Mesenchymal stem cell (in vitro differentiated cells and primary cell): ENCODE results near the gene ZBTB5.

Source experiments
- DNase-seq: peaks from one replicate; pipeline ENCODE4 v3.0.0-alpha.2; 2013
- H2AFZ ChIP-seq: one replicate; pipeline ENCODE4 v1.6.1; 2013; ENCODE audit warnings: low read depth, mild to moderate bottlenecking, control low read depth, inconsistent platforms, low read length, moderate library complexity
- H2AK5ac ChIP-seq: 2 replicates; pipeline ENCODE4 v1.6.1; 2013; ENCODE audit warnings: low read length, moderate library complexity, mild to moderate bottlenecking, inconsistent platforms; ENCODE audit not compliant: severe bottlenecking
- H2BK120ac ChIP-seq: one replicate; pipeline ENCODE4 v1.6.1; 2013; ENCODE audit warnings: low read depth, mild to moderate bottlenecking, inconsistent platforms, low read length, moderate library complexity
- H2BK12ac ChIP-seq, 2 experiments: one replicate each; pipeline ENCODE4 v1.6.1; 2013; ENCODE audit warnings: inconsistent platforms in 2 of 2, low read length in 2 of 2, mild to moderate bottlenecking in 2 of 2, moderate library complexity in 2 of 2, control low read depth in 1 of 2
- H2BK15ac ChIP-seq: one replicate; pipeline ENCODE4 v1.6.1; 2013; ENCODE audit warnings: mild to moderate bottlenecking, low read depth, inconsistent platforms; ENCODE audit not compliant: poor library complexity, severe bottlenecking
- H2BK5ac ChIP-seq: 2 replicates; pipeline ENCODE4 v1.6.1; 2013; ENCODE audit warnings: low read depth, mild to moderate bottlenecking, low read length, control low read depth, inconsistent platforms; ENCODE audit not compliant: poor library complexity, severe bottlenecking
- H3K14ac ChIP-seq, 2 experiments: one replicate each; pipeline ENCODE4 v1.6.1; 2013; ENCODE audit warnings: inconsistent platforms in 2 of 2, low read length in 2 of 2, control low read depth in 1 of 2, mild to moderate bottlenecking in 1 of 2, moderate library complexity in 1 of 2
- H3K18ac ChIP-seq, 2 experiments: one replicate each; pipeline ENCODE4 v1.6.1; 2013; ENCODE audit warnings: inconsistent platforms in 2 of 2, low read length in 2 of 2, control low read depth in 1 of 2, low read depth in 1 of 2, mild to moderate bottlenecking in 1 of 2
- H3K23ac ChIP-seq, 2 experiments: one replicate each; pipeline ENCODE4 v1.6.1; 2013; ENCODE audit warnings: inconsistent platforms in 2 of 2, low read length in 2 of 2, mild to moderate bottlenecking in 2 of 2, moderate library complexity in 2 of 2, control low read depth in 1 of 2
- H3K27ac ChIP-seq: 2 replicates; pipeline ENCODE4 v1.5.1; 2013; ENCODE audit warnings: mild to moderate bottlenecking, moderate library complexity, low read length, control low read depth, inconsistent platforms; ENCODE audit not compliant: poor library complexity, severe bottlenecking
- H3K27me3 ChIP-seq, 2 experiments: 2 replicates each; pipeline versions ENCODE4 v1.6.1 to v1.7.0; 2013; ENCODE audit warnings: low read length in 2 of 2, mild to moderate bottlenecking in 2 of 2, moderate library complexity in 2 of 2, control low read depth in 1 of 2, inconsistent platforms in 1 of 2; ENCODE audit not compliant: control insufficient read depth in 1 of 2, insufficient read depth in 1 of 2
- H3K36me3 ChIP-seq, 2 experiments: 2 replicates each; pipeline versions ENCODE4 v1.6.1 to v1.7.0; 2013; ENCODE audit warnings: low read length in 2 of 2, control low read depth in 1 of 2, inconsistent platforms in 1 of 2, low read depth in 1 of 2, mild to moderate bottlenecking in 1 of 2; ENCODE audit not compliant: insufficient read depth in 2 of 2, control insufficient read depth in 1 of 2
- H3K4ac ChIP-seq, 2 experiments: one replicate each; pipeline ENCODE4 v1.6.1; 2013; ENCODE audit warnings: inconsistent platforms in 2 of 2, low read length in 2 of 2, mild to moderate bottlenecking in 2 of 2, moderate library complexity in 2 of 2, control low read depth in 1 of 2, low read depth in 1 of 2
- H3K4me1 ChIP-seq: 2 replicates; pipeline ENCODE4 v1.6.1; 2013; ENCODE audit warnings: low read depth, low read length, control low read depth; ENCODE audit not compliant: control insufficient read depth, insufficient read depth
- H3K4me2 ChIP-seq: 2 replicates; pipeline ENCODE4 v1.6.1; 2013; ENCODE audit warnings: low read length, mild to moderate bottlenecking, inconsistent platforms; ENCODE audit not compliant: poor library complexity, severe bottlenecking
- H3K4me3 ChIP-seq, 2 experiments: 2 replicates each; pipeline versions ENCODE4 v1.5.1 to v1.7.0; 2013; ENCODE audit warnings: low read length in 2 of 2, mild to moderate bottlenecking in 2 of 2, control low read depth in 1 of 2, low read depth in 1 of 2; ENCODE audit not compliant: insufficient read depth in 1 of 2
- H3K79me1 ChIP-seq: replicated peaks from 2 replicates; pipeline ENCODE4 v1.6.1; 2013; ENCODE audit warnings: mild to moderate bottlenecking, control low read depth, low read length, inconsistent platforms; ENCODE audit not compliant: poor library complexity, severe bottlenecking
- H3K9ac ChIP-seq: 2 replicates; pipeline ENCODE4 v1.7.0; 2013; ENCODE audit warnings: mild to moderate bottlenecking, low read length, moderate library complexity
- H3K9me3 ChIP-seq: 2 replicates; pipeline ENCODE4 v1.7.0; 2013; ENCODE audit warnings: mild to moderate bottlenecking, low read length; ENCODE audit not compliant: control insufficient read depth
- H4K8ac ChIP-seq: one replicate; pipeline ENCODE4 v1.6.1; 2013; ENCODE audit warnings: inconsistent platforms, mild to moderate bottlenecking, low read length, moderate library complexity
- H4K91ac ChIP-seq: one replicate; pipeline ENCODE4 v1.6.1; 2013; ENCODE audit warnings: mild to moderate bottlenecking, low read length, inconsistent platforms
- WGBS: methylation state at CpG from one replicate; pipeline ENCODE4 v1.1.7; 2013; ENCODE audit warnings: mixed read lengths; 5-methylcytosine and 5-hydroxymethylcytosine counted together

The ZBTB5 gene

DNA sequence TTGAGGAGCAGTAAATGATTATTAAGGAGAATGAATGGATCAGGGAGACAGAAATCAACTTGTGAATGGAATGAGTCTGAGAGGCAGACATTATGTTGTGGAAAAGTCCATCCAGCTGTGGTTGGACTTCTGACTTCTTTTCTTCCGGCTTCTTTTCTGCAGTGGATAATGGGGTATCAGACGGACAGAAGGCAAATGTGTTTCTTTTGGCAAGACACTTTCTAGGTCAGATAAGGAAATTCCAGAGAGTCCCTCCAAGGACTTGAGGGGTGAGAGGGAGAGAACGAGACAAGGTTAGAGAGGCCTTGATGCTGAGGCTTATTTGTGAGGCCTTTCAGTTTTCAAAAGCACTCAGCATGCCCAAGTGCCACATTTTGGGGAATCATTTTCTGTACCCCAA is 59.9 kb downstream of the ZBTB5 start:
- WGBS: 93% methylated on average over 3 of the region's 3 CpGs

DNA sequence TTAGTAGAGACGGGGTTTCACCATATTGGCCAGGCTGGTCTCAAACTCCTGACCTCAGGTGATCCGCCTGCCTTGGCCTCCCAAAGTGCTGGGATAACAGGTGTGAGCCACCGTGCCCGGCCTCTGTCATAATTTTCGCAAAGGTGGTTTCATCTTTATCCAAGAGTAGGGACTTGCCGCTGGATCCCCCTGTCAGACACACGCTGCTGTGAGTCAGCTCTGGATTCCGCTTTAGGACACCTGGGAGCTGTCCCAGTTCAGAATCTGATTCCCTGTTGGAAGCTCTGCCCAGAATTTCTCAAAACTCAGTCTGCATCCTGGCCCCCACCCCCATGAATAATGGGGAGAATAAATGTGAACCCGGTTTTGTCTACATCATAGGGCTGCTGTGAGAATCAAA is 60.7 kb downstream of the ZBTB5 start:
- H2AK5ac ChIP-seq: no peak overlapping the region
- H2AFZ ChIP-seq: no peak overlapping the region
- no peak overlapping the region for H2BK12ac ChIP-seq
- peaks cover 4% of the 10 kb centered on the region for H3K4me1 ChIP-seq
- H3K4ac ChIP-seq: no peak overlapping the region
- H3K79me1 ChIP-seq: no peaks in the 10 kb centered on the region
- H3K27ac ChIP-seq: no peak overlapping the region
- H3K9ac ChIP-seq: no peak overlapping the region
- H3K27me3 ChIP-seq: peaks cover 0 to 7% of the 10 kb centered on the region in 2 experiments
- 88% methylated on average over 8 of the region's 9 CpGs for WGBS
- DNase-seq: no peak
- no peak overlapping the region for H3K14ac ChIP-seq
- no peak overlapping the region for H4K91ac ChIP-seq
- no peaks in the 10 kb centered on the region for H3K9me3 ChIP-seq
- H2BK120ac ChIP-seq: no peak overlapping the region
- H2BK5ac ChIP-seq: no peak overlapping the region
- no peak overlapping the region for H4K8ac ChIP-seq
- H3K23ac ChIP-seq: no peak overlapping the region
- H2BK15ac ChIP-seq: no peak overlapping the region
- H3K4me2 ChIP-seq: no peak overlapping the region
- no peak overlapping the region for H3K4me3 ChIP-seq
- H3K18ac ChIP-seq: no peak overlapping the region
- H3K36me3 ChIP-seq: no peaks in the 10 kb centered on the region

More for the DNA sequence above, 59.9 kb downstream of the ZBTB5 start:
- Histone ChIP-seq H3K36me3 (no peaks in the 10 kb centered on the region), H3K4me2 (no peak overlapping the region), H3K18ac (no peak overlapping the region), H2AFZ (no peak overlapping the region), H2BK120ac (no peak overlapping the region), H3K4ac (no peak overlapping the region), H2BK15ac (no peak overlapping the region), H3K27ac (no peak overlapping the region), H2BK12ac (no peak overlapping the region), H3K9ac (no peak overlapping the region), H4K8ac (no peak overlapping the region), H3K27me3 (peaks cover 0 to 7% of the 10 kb centered on the region in 2 experiments), H3K9me3 (no peaks in the 10 kb centered on the region), H2AK5ac (no peak overlapping the region), H2BK5ac (no peak overlapping the region), H3K4me1 (peaks cover 4% of the 10 kb centered on the region), H3K23ac (no peak overlapping the region), H3K79me1 (no peaks in the 10 kb centered on the region), H3K4me3 (no peak overlapping the region), H4K91ac (no peak overlapping the region), H3K14ac (no peak overlapping the region)
- DNase-seq: no peak

- H3K4ac ChIP-seq: no peak overlapping the region
- no peak overlapping the region for H3K4me2 ChIP-seq
- no peaks in the 10 kb centered on the region for H3K79me1 ChIP-seq
- H2BK120ac ChIP-seq: no peak overlapping the region
- H4K91ac ChIP-seq: no peak overlapping the region
- H3K4me3 ChIP-seq: no peak overlapping the region
- WGBS: 94% methylated on average over 2 of the region's 2 CpGs
- H3K23ac ChIP-seq: no peak overlapping the region
- H3K4me1 ChIP-seq: no peaks in the 10 kb centered on the region
- no peak overlapping the region for H3K27ac ChIP-seq
- H3K14ac ChIP-seq: no peak overlapping the region
- H2AK5ac ChIP-seq: no peak overlapping the region
- no peak overlapping the region for H2AFZ ChIP-seq
- DNase-seq: no peak
- H3K9ac ChIP-seq: no peak overlapping the region
- no peak overlapping the region for H2BK5ac ChIP-seq
- no peak overlapping the region for H3K18ac ChIP-seq
- H2BK15ac ChIP-seq: no peak overlapping the region
- H3K36me3 ChIP-seq: no peaks in the 10 kb centered on the region
- H3K27me3 ChIP-seq: peaks cover 5 to 6% of the 10 kb centered on the region in 2 experiments
- no peak overlapping the region for H4K8ac ChIP-seq
- H2BK12ac ChIP-seq: no peak overlapping the region
- no peaks in the 10 kb centered on the region for H3K9me3 ChIP-seq
These were observed 65.9 kb downstream of the ZBTB5 start for GRCh38 chr9:37399336-37399735.

DNA sequence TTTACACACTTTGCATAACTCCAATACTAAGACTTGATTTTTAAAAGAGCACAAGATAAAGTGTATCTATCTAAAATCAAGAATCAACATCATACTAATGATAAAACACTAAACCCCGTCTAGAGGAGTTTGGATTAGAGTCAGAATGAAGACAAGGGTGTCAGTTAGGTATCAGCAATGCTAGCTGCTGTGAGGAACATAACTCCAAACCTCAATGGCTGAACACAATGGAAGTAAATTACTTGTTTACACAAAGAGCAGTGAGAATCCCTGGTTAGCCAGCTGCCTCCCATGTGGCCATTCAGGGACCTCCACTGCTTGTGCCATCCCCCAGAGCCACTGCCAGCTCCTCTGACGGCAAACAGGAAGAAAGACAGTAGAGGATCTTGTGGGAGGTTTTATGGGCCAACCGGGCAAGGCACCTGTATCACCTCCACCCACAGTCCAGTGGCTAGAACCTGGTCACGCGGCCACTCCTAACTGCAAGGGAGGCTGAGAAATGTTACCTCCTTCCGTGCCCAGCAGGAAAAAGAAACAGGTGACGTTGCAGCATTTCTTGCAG is 66.7 kb downstream of the ZBTB5 start:
- no peaks in the 10 kb centered on the region for H3K79me1 ChIP-seq
- no peak overlapping the region for H2BK15ac ChIP-seq
- H3K27ac ChIP-seq: no peak overlapping the region
- no peak overlapping the region for H3K23ac ChIP-seq
- H3K9me3 ChIP-seq: no peaks in the 10 kb centered on the region
- no peaks in the 10 kb centered on the region for H3K4me1 ChIP-seq
- H3K14ac ChIP-seq: no peak overlapping the region
- no peak overlapping the region for H2BK120ac ChIP-seq
- no peaks in the 10 kb centered on the region for H3K36me3 ChIP-seq
- H3K4me3 ChIP-seq: no peak overlapping the region
- H3K9ac ChIP-seq: no peak overlapping the region
- no peak overlapping the region for H3K4ac ChIP-seq
- H2AFZ ChIP-seq: no peak overlapping the region
- no peak overlapping the region for H3K4me2 ChIP-seq
- WGBS: 79% methylated on average over 6 of the region's 7 CpGs
- no peak overlapping the region for H3K18ac ChIP-seq
- DNase-seq: no peak
- no peak overlapping the region for H2BK12ac ChIP-seq
- peaks cover 5 to 6% of the 10 kb centered on the region in 2 experiments for H3K27me3 ChIP-seq
- no peak overlapping the region for H4K8ac ChIP-seq
- no peak overlapping the region for H2AK5ac ChIP-seq
- H4K91ac ChIP-seq: no peak overlapping the region
- no peak overlapping the region for H2BK5ac ChIP-seq
